ENCODE results near the gene H2BK1. TPM values are rescaled to one million over a fixed set of nuclear protein-coding genes. Genes with fewer than 3 reads are reported as not detected.

The H2BK1 gene
- total RNA-seq (ENCODE audit: low replicate concordance): not detected in 2 replicates

GRCh38 chr7:151210087-151210854 lies at the start of gene H2BK1:
H2BK1 (minus strand) TSS chr7:151210488; CDS start chr7:151210318, 170 bp downstream.

GRCh38 chr7:151248346-151249033 lies 38.2 kb upstream of the H2BK1 start, which contains the start of gene SMARCD3:
SMARCD3 (minus strand) TSS chr7:151248694; CDS start chr7:151248562, 132 bp downstream.

GRCh38 chr7:151232091-151232916 lies 22.0 kb upstream of the H2BK1 start, which contains the start of gene CHPF2:
CHPF2 (plus strand) TSS chr7:151232483; CDS start chr7:151234012, 1,529 bp downstream.

GRCh38 chr7:151226875-151227782 lies 16.8 kb upstream of the H2BK1 start, which contains the start of gene ABCF2:
ABCF2 (minus strand) TSS chr7:151227205; CDS start chr7:151226458, 747 bp downstream.

GRCh38 chr7:151186640-151187408 lies 23.5 kb downstream of the H2BK1 start, which contains the start of gene ASB10:
ASB10 (minus strand) TSS chr7:151187250; CDS start chr7:151187130, 120 bp downstream.

GRCh38 chr7:151167197-151167961 lies 42.9 kb downstream of the H2BK1 start, which contains the start of gene GBX1:
GBX1 (minus strand) TSS chr7:151167694; CDS start chr7:151167548, 146 bp downstream.

Other genes with a start within 250 kb of the H2BK1 start
- 0.08 TPM in 1 of 2 replicates, not detected in the other for gene KCNH2, start 232.2 kb downstream of the H2BK1 start, total RNA-seq (ENCODE audit: low replicate concordance)
- gene NOS3, start 219.5 kb downstream of the H2BK1 start, total RNA-seq (ENCODE audit: low replicate concordance): 0.53 and 1.3 TPM in 2 replicates
- gene ATG9B, start 186.0 kb downstream of the H2BK1 start, total RNA-seq (ENCODE audit: low replicate concordance): 0.23 TPM in 1 of 2 replicates, not detected in the other
- 17.1 and 24.2 TPM in 2 replicates for gene ABCB8, start 182.0 kb downstream of the H2BK1 start, total RNA-seq (ENCODE audit: low replicate concordance)
- 0.23 TPM in 1 of 2 replicates, not detected in the other for gene ASIC3, start 162.0 kb downstream of the H2BK1 start, total RNA-seq (ENCODE audit: low replicate concordance)
- 18.5 and 35.2 TPM in 2 replicates for gene CDK5, start 152.6 kb downstream of the H2BK1 start, total RNA-seq (ENCODE audit: low replicate concordance)
- gene SLC4A2, start 150.9 kb downstream of the H2BK1 start, total RNA-seq (ENCODE audit: low replicate concordance): 89.1 and 103 TPM in 2 replicates
- gene FASTK, start 129.7 kb downstream of the H2BK1 start, total RNA-seq (ENCODE audit: low replicate concordance): 40.1 and 78.2 TPM in 2 replicates
- 7.8 and 22.4 TPM in 2 replicates for gene TMUB1, start 127.0 kb downstream of the H2BK1 start, total RNA-seq (ENCODE audit: low replicate concordance)
- 31.1 and 36.3 TPM in 2 replicates for gene AGAP3, start 124.0 kb downstream of the H2BK1 start, total RNA-seq (ENCODE audit: low replicate concordance)
- not detected in 2 replicates for gene GBX1, start 42.8 kb downstream of the H2BK1 start, total RNA-seq (ENCODE audit: low replicate concordance)
- not detected in 2 replicates for gene ASB10, start 23.2 kb downstream of the H2BK1 start, total RNA-seq (ENCODE audit: low replicate concordance)
- gene ABCF2, start 16.7 kb upstream of the H2BK1 start, total RNA-seq (ENCODE audit: low replicate concordance): 39.8 and 50.4 TPM in 2 replicates
- gene CHPF2, start 22.0 kb upstream of the H2BK1 start, total RNA-seq (ENCODE audit: low replicate concordance): 40.2 and 71.5 TPM in 2 replicates
- 20.7 and 55.0 TPM in 2 replicates for gene SMARCD3, start 38.2 kb upstream of the H2BK1 start, total RNA-seq (ENCODE audit: low replicate concordance)
- 32.2 and 35.6 TPM in 2 replicates for gene NUB1, start 131.3 kb upstream of the H2BK1 start, total RNA-seq (ENCODE audit: low replicate concordance)
- gene WDR86, start 199.6 kb upstream of the H2BK1 start, total RNA-seq (ENCODE audit: low replicate concordance): 0.08 and 1.1 TPM in 2 replicates
- gene CRYGN, start 229.7 kb upstream of the H2BK1 start, total RNA-seq (ENCODE audit: low replicate concordance): not detected in 2 replicates